Activated T-cell treated with anti-CD3 and anti-CD28 coated beads for 48 hours (primary cell): ENCODE measurements around the gene DYNAP.

Source experiments
- DNase-seq: peaks from one replicate; pipeline ENCODE4 v3.0.0-alpha.2; 2020; ENCODE audit warnings: low read depth

DYNAP gene

DNA sequence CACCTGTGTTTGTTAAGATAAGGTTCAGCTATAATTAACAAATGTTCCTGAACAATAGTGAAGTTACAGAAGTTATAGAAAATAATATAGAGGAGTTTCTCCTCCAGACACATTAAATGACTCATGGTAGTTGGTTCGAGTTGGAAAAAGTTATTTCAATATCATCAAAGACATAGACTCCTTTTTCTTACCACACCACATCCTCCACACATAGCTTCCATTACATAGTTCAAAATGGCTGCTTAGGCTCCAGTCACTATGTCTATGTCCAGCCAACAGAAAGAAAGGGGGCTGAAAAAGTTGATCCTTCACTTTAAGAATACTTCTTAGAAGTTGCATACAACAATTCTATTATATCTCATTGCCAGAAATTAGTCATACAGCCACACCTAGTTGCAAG, 50.7 kb downstream of the DYNAP start:
- no peak for DNase-seq

- no peak for DNase-seq
These were observed 56.1 kb downstream of the DYNAP start for GRCh38 chr18:54647176-54647575.
